ENCODE data around the gene TUBG1.

- TF ChIP-seq CTCF (IDR thresholded peaks at IDR 0.05) (no peak), POLR2A (IDR thresholded peaks at IDR 0.05) (no peak)
Measured at GRCh38 chr17:42574463-42574862, 35.0 kb upstream of the TUBG1 start.

Measured in body of pancreas (tissue), 4 donors.